GM12878 (cell line): ENCODE measurements around the gene CLPSL1. TPM values are rescaled to one million over a fixed set of nuclear protein-coding genes. Genes with fewer than 3 reads are reported as not detected.

ENCODE experiments used
- ATAC-seq: fragments of 200-7000 bp; cut with Tn5 transposase; 3 replicates; pipeline ENCODE4 v1.9.1; 2020; ENCODE audit warnings: mild to moderate bottlenecking, moderate library complexity
- BruUV-seq: library from RNA; stranded (reverse); fragments of 400-500 nt; replicated peaks from 2 replicates; lab custom pipeline; 2021; lab: Mats Ljungman, UMichigan
- CTCF ChIA-PET: fragments of 300-600 bp; sonication (Branson Sonifier 250); formaldehyde crosslinking; extraction: SDS; loops from one replicate; lab custom pipeline; 2021; ENCODE audit warnings: inconsistent platforms; lab: Yijun Ruan, JAX
- POLR2A ChIA-PET: fragments of 350-600 bp; formaldehyde crosslinking; extraction: SDS; loops from one replicate; lab custom pipeline; 2021; ENCODE audit warnings: inconsistent platforms; lab: Charles Lee
- RAD21 ChIA-PET: fragments of 300-600 bp; sonication (Branson Sonifier 250); formaldehyde crosslinking; loops from one replicate; lab custom pipeline; 2023; ENCODE audit warnings: antibody characterized with exemption; ENCODE audit not compliant: unreplicated experiment; lab: Charles Lee
- SMC1A ChIA-PET: fragments of 300-600 bp; sonication (Branson Sonifier 250); formaldehyde crosslinking; loops from one replicate; lab custom pipeline; 2023; ENCODE audit not compliant: unreplicated experiment, uncharacterized antibody; lab: Charles Lee
- DNase-seq: peaks from one replicate; pipeline ENCODE4 v3.0.0-alpha.2; 2011; ENCODE audit warnings: low read depth, low spot score
- FAIRE-seq: peaks from 3 replicates; lab custom pipeline; 2011; peaks lifted over from hg19 to GRCh38; lab: Jason Lieb, UNC
- H2AFZ ChIP-seq: 2 replicates; pipeline ENCODE4 v1.6.0; 2011; ENCODE audit warnings: low read depth, low read length, control low read depth; ENCODE audit not compliant: control insufficient read depth
- H3K27ac ChIP-seq: 2 replicates; pipeline ENCODE4 v1.5.1; 2011; ENCODE audit warnings: control low read depth; ENCODE audit not compliant: control insufficient read depth, insufficient read depth
- H3K27me3 ChIP-seq, 2 experiments: replicated peaks in 1 of 2; 2 replicates each; pipeline versions ENCODE4 v1.6.0 to v1.6.1; 2011; ENCODE audit warnings: low read length in 1 of 2; ENCODE audit not compliant: control insufficient read depth in 2 of 2, insufficient read depth in 2 of 2
- H3K36me3 ChIP-seq, 2 experiments: 2 replicates each; pipeline ENCODE4 v1.5.1; 2011; ENCODE audit warnings: low read length in 1 of 2; ENCODE audit not compliant: control insufficient read depth in 2 of 2, insufficient read depth in 2 of 2
- H3K4me1 ChIP-seq: 2 replicates; pipeline ENCODE4 v1.6.1; 2011; ENCODE audit warnings: mild to moderate bottlenecking, low read length, moderate library complexity, mixed read lengths; ENCODE audit not compliant: control insufficient read depth, insufficient read depth
- H3K4me2 ChIP-seq: 2 replicates; pipeline ENCODE4 v1.6.0; 2011; ENCODE audit warnings: control low read depth; ENCODE audit not compliant: control insufficient read depth, insufficient read depth
- H3K4me3 ChIP-seq: fragments of 200-600 bp; sonication (generic); 2 replicates; pipeline ENCODE4 v1.5.1; 2016
- H3K79me2 ChIP-seq: 2 replicates; pipeline ENCODE4 v1.6.0; 2011; ENCODE audit warnings: low read length; ENCODE audit not compliant: control insufficient read depth, insufficient read depth
- H3K9ac ChIP-seq: 2 replicates; pipeline ENCODE4 v1.8.0; 2011; ENCODE audit warnings: low read length, control low read depth, mixed read lengths; ENCODE audit not compliant: control insufficient read depth, insufficient read depth
- H3K9me3 ChIP-seq: replicated peaks from 3 replicates; pipeline ENCODE4 v1.5.1; 2011; ENCODE audit warnings: mild to moderate bottlenecking, low read length; ENCODE audit not compliant: control insufficient read depth, insufficient read depth
- H4K20me1 ChIP-seq: 2 replicates; pipeline ENCODE4 v1.6.0; 2011; ENCODE audit not compliant: control insufficient read depth, insufficient read depth
- CBFB ChIP-seq: IDR thresholded peaks from 2 replicates; pipeline ENCODE4 v1.6.1; 2016; ENCODE audit warnings: antibody characterized with exemption, low read depth
- ETV6 ChIP-seq, 2 experiments: fragments of 450-650 bp in 1 of 2; IDR thresholded peaks in 1 of 2; conservative IDR thresholded peaks in 1 of 2; 2 replicates each; pipeline ENCODE4 v1.6.1; 2014; ENCODE audit warnings: antibody characterized with exemption in 1 of 2, borderline replicate concordance in 1 of 2, low read depth in 1 of 2, mild to moderate bottlenecking in 1 of 2, moderate library complexity in 1 of 2
- FOS ChIP-seq: IDR thresholded peaks from 3 replicates; pipeline ENCODE4 v1.6.1; 2011; ENCODE audit warnings: borderline replicate concordance; ENCODE audit not compliant: insufficient read length; ENCODE audit errors: extremely low read depth
- FOXM1 ChIP-seq: IDR thresholded peaks from 2 replicates; pipeline ENCODE4 v1.6.1; 2012; ENCODE audit warnings: low read depth, mild to moderate bottlenecking, inconsistent platforms, low read length, moderate library complexity
- KLF5 ChIP-seq: fragments of 450-650 bp; IDR thresholded peaks from 2 replicates; pipeline ENCODE4 v1.6.1; 2014; ENCODE audit warnings: mild to moderate bottlenecking; ENCODE audit not compliant: partially characterized antibody
- MXI1 ChIP-seq: fragments of 150-350 bp; IDR thresholded peaks from 2 replicates; pipeline ENCODE4 v1.6.1; 2011; ENCODE audit warnings: low read depth, mild to moderate bottlenecking, inconsistent platforms, low read length, improper control_type of control experiment
- SUPT20H ChIP-seq: IDR thresholded peaks from 2 replicates; pipeline ENCODE4 v1.6.1; 2011; ENCODE audit warnings: low read depth, mild to moderate bottlenecking, low read length, moderate library complexity, borderline replicate concordance; ENCODE audit not compliant: control insufficient read depth
- ZNF274 ChIP-seq: IDR thresholded peaks from one replicate; pipeline ENCODE4 v1.8.0; 2011; ENCODE audit not compliant: insufficient read length, insufficient read depth
- WGBS: methylation state at CpG from one replicate; pipeline ENCODE4 v1.1.6; 2016; ENCODE audit warnings: low lambda C conversion rate; ENCODE audit not compliant: insufficient replicate concordance, insufficient coverage; ENCODE audit errors: missing lambda C conversion rate; 5-methylcytosine and 5-hydroxymethylcytosine counted together
- in situ Hi-C: fragments of 300-500 bp; cut with MboI; formaldehyde crosslinking; loops from 9 replicates; pipeline ENCODE4 v1.14.3; 2018; ENCODE audit warnings: mixed read lengths
- intact Hi-C: fragments of 100-400 bp; cut with micrococcal nuclease; formaldehyde crosslinking; loops from one replicate; pipeline ENCODE4 v1.14.2; 2022; ENCODE audit not compliant: unreplicated experiment
- polyA plus RNA-seq, 11 experiments: library from polyadenylated mRNA; depleted of rRNA in 4 of 11; unstranded in 6 of 11; stranded (reverse) in 5 of 11; fragments of >200 nt; fragmentation: Nextera tagmentation in 4 of 11; fragmentation: Illumina TruSeq in 1 of 11; extraction: Ambion mirVana in 4 of 11; extraction: Trizol in 1 of 11; gene quantifications; 1 replicate in 1 of 11; 2 replicates in 10 of 11; pipeline versions ENCODE4 v1.2.1 to v1.2.3, GENCODE V29; 2011 to 2016; ENCODE audit warnings: inconsistent platforms in 2 of 11, missing spikeins in 2 of 11, low read depth in 1 of 11
- total RNA-seq, 4 experiments: library from RNA; depleted of rRNA in 3 of 4; stranded (reverse); fragments of >200 nt in 3 of 4; fragmentation: Illumina TruSeq in 1 of 4; extraction: Trizol in 1 of 4; gene quantifications; 2 replicates each; pipeline versions ENCODE4 v1.2.1 to v1.2.3, GENCODE V29; 2013 to 2021
- TF ChIP-seq, protein P1 (sequence below): fragments of 150-350 bp; IDR thresholded peaks from 2 replicates; pipeline ENCODE4 v1.6.1; 2016; ENCODE audit warnings: low read depth, low read length
- TF ChIP-seq, protein P2 (sequence below): fragments of 150-350 bp; IDR thresholded peaks from 2 replicates; pipeline ENCODE4 v1.6.1; 2014; ENCODE audit warnings: mild to moderate bottlenecking, low read depth, low read length

The CLPSL1 gene
- total and polyA plus RNA-seq, 10 of the 15 experiments (the other 5 are each of a cell fraction or from before 2014, with no cell fraction given) = not detected

DNA sequence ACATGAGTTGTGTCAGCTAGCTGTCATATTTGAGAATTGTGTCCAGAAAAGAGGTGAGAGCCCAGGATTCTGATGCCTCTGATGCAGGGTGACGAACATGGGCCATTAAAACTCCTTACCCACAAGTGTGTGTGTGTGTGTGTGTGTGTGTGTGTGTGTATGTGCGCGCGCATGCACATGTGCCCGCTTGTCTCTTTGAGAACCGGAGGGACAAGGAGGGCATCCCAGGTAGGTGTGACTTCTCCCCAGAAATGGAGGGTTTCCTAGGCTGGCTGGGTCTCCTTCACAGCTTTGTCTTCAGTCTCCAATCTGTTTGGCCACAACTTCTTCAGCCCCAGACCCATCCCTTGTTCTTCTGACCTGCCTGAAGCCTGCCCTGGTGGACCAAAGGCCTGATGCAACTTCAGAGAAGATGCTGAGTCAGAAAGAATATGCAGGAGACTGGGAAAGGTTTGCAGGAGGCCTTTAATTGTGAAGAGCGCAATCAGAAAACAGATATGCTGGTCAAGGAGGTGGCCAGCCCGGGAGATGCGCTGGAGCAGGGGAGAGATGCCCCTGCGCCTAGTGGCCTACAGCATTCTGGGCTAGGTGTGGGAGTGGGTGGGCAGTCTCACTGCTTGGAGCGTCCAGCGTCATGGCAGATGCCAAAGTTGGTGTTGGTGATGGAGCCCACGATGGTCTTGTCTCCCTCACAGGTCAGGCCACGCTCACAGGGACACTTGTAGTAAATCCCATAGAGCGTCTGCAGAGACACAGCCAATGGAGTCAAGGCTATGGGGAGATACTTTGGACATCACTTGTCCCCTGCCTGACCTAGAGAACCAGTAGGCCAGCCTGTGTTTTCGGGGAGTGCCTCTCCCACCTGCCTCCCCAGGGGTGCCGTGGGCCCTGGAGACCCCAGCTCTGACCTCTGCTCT, 14.0 kb downstream of the CLPSL1 start:
- RAD21 ChIA-PET = no interaction called here
- ATAC-seq (no peak), DNase-seq (no peak), FAIRE-seq (no peak)
- H3K79me2 ChIP-seq = no peaks in the 10 kb centered on the region
- no peak for TF ChIP-seq MXI1
- no peak for TF ChIP-seq ZNF274
- TF ChIP-seq CBFB = no peak
- no peak for TF ChIP-seq SUPT20H
- TF ChIP-seq, protein P1, sequence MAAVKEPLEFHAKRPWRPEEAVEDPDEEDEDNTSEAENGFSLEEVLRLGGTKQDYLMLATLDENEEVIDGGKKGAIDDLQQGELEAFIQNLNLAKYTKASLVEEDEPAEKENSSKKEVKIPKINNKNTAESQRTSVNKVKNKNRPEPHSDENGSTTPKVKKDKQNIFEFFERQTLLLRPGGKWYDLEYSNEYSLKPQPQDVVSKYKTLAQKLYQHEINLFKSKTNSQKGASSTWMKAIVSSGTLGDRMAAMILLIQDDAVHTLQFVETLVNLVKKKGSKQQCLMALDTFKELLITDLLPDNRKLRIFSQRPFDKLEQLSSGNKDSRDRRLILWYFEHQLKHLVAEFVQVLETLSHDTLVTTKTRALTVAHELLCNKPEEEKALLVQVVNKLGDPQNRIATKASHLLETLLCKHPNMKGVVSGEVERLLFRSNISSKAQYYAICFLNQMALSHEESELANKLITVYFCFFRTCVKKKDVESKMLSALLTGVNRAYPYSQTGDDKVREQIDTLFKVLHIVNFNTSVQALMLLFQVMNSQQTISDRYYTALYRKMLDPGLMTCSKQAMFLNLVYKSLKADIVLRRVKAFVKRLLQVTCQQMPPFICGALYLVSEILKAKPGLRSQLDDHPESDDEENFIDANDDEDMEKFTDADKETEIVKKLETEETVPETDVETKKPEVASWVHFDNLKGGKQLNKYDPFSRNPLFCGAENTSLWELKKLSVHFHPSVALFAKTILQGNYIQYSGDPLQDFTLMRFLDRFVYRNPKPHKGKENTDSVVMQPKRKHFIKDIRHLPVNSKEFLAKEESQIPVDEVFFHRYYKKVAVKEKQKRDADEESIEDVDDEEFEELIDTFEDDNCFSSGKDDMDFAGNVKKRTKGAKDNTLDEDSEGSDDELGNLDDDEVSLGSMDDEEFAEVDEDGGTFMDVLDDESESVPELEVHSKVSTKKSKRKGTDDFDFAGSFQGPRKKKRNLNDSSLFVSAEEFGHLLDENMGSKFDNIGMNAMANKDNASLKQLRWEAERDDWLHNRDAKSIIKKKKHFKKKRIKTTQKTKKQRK = no peak
- TF ChIP-seq ETV6 (conservative IDR thresholded peaks at IDR 0.05 in 1 of 2, IDR thresholded peaks at IDR 0.05 in 1 of 2; ENCODE audit: borderline replicate concordance in 1 of 2, low read depth in 1 of 2) = no peak
- TF ChIP-seq, protein P2, sequence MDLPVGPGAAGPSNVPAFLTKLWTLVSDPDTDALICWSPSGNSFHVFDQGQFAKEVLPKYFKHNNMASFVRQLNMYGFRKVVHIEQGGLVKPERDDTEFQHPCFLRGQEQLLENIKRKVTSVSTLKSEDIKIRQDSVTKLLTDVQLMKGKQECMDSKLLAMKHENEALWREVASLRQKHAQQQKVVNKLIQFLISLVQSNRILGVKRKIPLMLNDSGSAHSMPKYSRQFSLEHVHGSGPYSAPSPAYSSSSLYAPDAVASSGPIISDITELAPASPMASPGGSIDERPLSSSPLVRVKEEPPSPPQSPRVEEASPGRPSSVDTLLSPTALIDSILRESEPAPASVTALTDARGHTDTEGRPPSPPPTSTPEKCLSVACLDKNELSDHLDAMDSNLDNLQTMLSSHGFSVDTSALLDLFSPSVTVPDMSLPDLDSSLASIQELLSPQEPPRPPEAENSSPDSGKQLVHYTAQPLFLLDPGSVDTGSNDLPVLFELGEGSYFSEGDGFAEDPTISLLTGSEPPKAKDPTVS = no peak
- no peak for TF ChIP-seq FOXM1
- no peak for TF ChIP-seq FOS
- no peak for TF ChIP-seq KLF5
- whole genome bisulfite sequencing = 43% methylated on average over 17 of the region's 17 CpGs
- no peak overlapping the region for H3K4me2 ChIP-seq
- H3K36me3 ChIP-seq = no peaks in the 10 kb centered on the region
- no peaks in the 10 kb centered on the region for H4K20me1 ChIP-seq
- H2AFZ ChIP-seq = no peak overlapping the region
- H3K4me3 ChIP-seq = no peak overlapping the region
- H3K27ac ChIP-seq = no peak overlapping the region
- intact Hi-C loops = no loop called here
- no peaks in the 10 kb centered on the region for H3K4me1 ChIP-seq
- SMC1A ChIA-PET = no interaction called here
- H3K27me3 ChIP-seq = peaks cover 0 to 1% of the 10 kb centered on the region in 2 experiments; a peak in 2 of 4 replicates
- POLR2A ChIA-PET = no interaction called here
- CTCF ChIA-PET = no interaction called here
- BruUV-seq = no TSS peak
- H3K9ac ChIP-seq = no peak overlapping the region
- no peaks in the 10 kb centered on the region for H3K9me3 ChIP-seq
- in situ Hi-C loops = no loop called here
